BE2C (cell line): ENCODE results near the gene RCOR2.

Source experiments
- DNase-seq: peaks from one replicate; pipeline ENCODE4 v3.0.0-alpha.2; 2020
- H3K27me3 ChIP-seq: fragments of 250-450 bp; sonication (Bioruptor Pico); 2 replicates; pipeline ENCODE4 v1.5.1; 2020; ENCODE audit warnings: mild to moderate bottlenecking
- H3K36me3 ChIP-seq: fragments of 250-450 bp; sonication (Bioruptor Pico); 2 replicates; pipeline ENCODE4 v1.5.1; 2020; ENCODE audit warnings: mild to moderate bottlenecking
- H3K4me1 ChIP-seq: fragments of 250-450 bp; sonication (Bioruptor Pico); 2 replicates; pipeline ENCODE4 v1.5.1; 2020
- H3K4me3 ChIP-seq: 2 replicates; pipeline ENCODE4 v1.5.1; 2011; ENCODE audit warnings: low read depth, low read length
- H3K9me3 ChIP-seq: fragments of 250-450 bp; sonication (Bioruptor Pico); 2 replicates; pipeline ENCODE4 v1.5.1; 2020
- TF ChIP-seq, protein P1 (sequence below): IDR thresholded peaks from 2 replicates; pipeline ENCODE4 v1.5.1; 2012; ENCODE audit warnings: mild to moderate bottlenecking, low read depth, low read length

The RCOR2 gene

GRCh38 chr11:63873311-63873710 is 43.7 kb downstream of the RCOR2 start:
- no peaks in the 10 kb centered on the region for H3K36me3 ChIP-seq
- TF ChIP-seq, protein P1, sequence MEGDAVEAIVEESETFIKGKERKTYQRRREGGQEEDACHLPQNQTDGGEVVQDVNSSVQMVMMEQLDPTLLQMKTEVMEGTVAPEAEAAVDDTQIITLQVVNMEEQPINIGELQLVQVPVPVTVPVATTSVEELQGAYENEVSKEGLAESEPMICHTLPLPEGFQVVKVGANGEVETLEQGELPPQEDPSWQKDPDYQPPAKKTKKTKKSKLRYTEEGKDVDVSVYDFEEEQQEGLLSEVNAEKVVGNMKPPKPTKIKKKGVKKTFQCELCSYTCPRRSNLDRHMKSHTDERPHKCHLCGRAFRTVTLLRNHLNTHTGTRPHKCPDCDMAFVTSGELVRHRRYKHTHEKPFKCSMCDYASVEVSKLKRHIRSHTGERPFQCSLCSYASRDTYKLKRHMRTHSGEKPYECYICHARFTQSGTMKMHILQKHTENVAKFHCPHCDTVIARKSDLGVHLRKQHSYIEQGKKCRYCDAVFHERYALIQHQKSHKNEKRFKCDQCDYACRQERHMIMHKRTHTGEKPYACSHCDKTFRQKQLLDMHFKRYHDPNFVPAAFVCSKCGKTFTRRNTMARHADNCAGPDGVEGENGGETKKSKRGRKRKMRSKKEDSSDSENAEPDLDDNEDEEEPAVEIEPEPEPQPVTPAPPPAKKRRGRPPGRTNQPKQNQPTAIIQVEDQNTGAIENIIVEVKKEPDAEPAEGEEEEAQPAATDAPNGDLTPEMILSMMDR: no peak
- no peaks in the 10 kb centered on the region for H3K27me3 ChIP-seq
- H3K9me3 ChIP-seq: no peaks in the 10 kb centered on the region
- no peak overlapping the region for H3K4me3 ChIP-seq
- DNase-seq: no peak
- no peaks in the 10 kb centered on the region for H3K4me1 ChIP-seq

- Histone ChIP-seq H3K4me3 (no peak overlapping the region), H3K36me3 (no peaks in the 10 kb centered on the region), H3K9me3 (no peaks in the 10 kb centered on the region), H3K4me1 (no peaks in the 10 kb centered on the region), H3K27me3 (no peaks in the 10 kb centered on the region)
- DNase-seq: no peak
- TF ChIP-seq, protein P1: no peak
These were observed 44.2 kb downstream of the RCOR2 start for GRCh38 chr11:63872800-63873197.

DNA sequence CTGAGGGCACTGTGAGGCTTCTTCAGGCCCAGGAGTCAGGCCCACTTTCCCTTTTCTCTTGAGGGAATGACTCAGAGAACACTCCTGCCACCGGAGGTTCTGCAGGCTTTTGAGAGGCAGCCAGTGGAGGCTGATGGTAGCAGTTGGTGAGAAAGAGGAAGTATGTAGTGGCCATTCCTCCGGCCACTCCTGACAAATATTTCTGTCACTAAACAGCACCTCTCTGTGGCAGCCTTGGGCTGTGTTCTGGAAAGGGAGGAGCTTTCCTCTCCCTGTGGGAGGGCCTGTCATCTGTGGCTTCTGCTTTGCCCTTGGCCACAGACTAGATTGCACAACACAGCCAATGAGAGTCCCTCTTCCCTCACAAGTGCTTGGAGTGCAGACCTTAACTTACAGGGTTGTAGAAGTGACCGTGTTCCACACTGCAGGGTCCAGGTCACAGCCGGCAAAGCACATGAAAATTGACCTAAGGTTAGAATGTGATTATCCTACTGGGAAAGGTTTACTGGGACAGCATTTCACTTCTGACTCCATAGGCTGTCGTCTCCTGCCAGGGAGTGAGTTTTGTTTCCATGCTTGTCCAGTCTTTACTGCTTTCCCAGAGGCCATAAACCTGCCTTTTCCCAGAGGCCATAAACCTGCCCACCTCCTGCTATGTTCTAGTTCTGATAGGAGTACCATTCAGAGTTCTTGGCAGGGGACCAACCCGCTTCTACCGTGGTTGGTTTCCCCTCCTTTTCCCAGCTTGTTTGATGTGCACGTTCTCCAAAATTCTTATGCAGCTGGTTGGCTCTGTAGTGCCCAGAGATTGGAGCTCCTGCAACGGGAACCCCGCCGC is 44.8 kb downstream of the RCOR2 start:
- no peaks in the 10 kb centered on the region for H3K9me3 ChIP-seq
- H3K27me3 ChIP-seq: no peaks in the 10 kb centered on the region
- no peaks in the 10 kb centered on the region for H3K4me1 ChIP-seq
- H3K4me3 ChIP-seq: no peak overlapping the region
- DNase-seq: peak; percentile 74
- H3K36me3 ChIP-seq: no peaks in the 10 kb centered on the region
- TF ChIP-seq, protein P1: peak; percentile 43

DNA sequence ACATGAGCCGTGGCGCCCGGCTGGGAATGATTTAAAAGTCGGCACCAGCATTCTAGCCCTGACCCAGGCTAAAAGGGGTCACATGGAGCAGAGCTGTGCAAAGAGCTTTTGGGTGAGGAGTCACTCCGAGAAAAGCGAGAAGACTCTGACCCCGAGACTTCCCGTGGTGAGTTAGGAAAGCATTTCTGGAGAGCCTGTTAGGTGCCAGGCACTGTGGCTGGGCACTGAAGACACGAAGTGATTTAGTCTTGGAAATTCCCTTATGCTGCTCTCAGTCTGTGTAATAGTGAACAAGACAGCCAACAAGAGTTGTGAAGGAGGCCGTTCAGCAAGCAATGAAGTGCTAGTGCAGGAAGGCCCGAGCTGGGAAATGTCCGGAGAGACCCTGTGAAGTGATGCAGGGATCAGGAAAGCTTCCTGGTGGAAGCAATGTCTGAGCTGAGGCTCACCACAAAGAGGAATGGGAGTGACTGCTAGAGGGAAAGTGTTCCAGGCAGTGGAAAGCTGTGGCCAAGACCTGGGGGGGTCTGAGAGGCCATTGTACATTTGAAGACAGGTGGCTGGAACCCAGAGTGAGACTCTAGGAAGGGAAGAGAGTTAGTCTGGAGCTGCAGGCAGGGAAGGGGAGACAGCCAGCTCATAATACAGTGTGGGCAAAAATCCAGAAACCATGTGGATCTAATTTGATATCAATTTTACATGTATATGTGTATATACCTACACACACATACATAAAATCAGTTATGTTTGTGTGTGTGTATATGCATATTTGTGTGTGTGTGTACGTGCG is 46.4 kb downstream of the RCOR2 start:
- no peak for DNase-seq
- H3K4me1 ChIP-seq: no peaks in the 10 kb centered on the region
- TF ChIP-seq, protein P1: no peak

DNA sequence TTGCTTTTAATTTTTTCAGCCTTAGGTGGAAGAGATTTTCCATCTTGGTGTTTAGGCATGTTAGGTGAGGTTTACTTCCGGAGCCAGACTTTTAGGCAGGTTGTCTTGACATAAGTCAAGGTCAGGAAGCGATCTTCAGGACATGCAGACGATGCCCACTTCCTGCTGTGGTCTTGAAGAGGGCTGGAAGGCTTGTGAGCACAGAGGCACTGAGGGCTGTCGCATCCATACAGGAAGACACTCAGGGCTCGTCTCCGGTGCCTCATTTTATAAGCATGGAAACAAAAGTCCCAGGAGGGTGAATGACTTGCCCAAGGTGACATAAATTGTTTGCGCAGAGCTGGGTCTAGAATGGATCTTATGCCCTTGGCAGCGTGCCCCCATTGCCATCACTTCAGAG is 47.3 kb downstream of the RCOR2 start:
- Histone ChIP-seq H3K9me3 (no peaks in the 10 kb centered on the region), H3K4me3 (no peak overlapping the region), H3K27me3 (no peaks in the 10 kb centered on the region), H3K36me3 (no peaks in the 10 kb centered on the region), H3K4me1 (no peaks in the 10 kb centered on the region)
- TF ChIP-seq, protein P1: no peak
- no peak for DNase-seq

More for the DNA sequence above, 46.4 kb downstream of the RCOR2 start:
- Histone ChIP-seq H3K4me3 (no peak overlapping the region), H3K36me3 (no peaks in the 10 kb centered on the region), H3K9me3 (no peaks in the 10 kb centered on the region), H3K27me3 (no peaks in the 10 kb centered on the region)
